GM18508 (cell line): ENCODE results near the gene KLLN.
A peak's percentile ranks its signal among the peaks of the same experiment; 100 is the strongest.
"Not testable (repeated sequence)": the region's sequence is repeated elsewhere in the genome, so short reads cannot be mapped to it uniquely, and the experiment has no call there.

ENCODE experiments used
- ATAC-seq: cut with Tn5 transposase; IDR thresholded peaks from one replicate; pipeline ENCODE4 v1.9.1; 2021; ENCODE audit warnings: moderate number of reproducible peaks; ENCODE audit not compliant: insufficient read depth, unreplicated experiment

KLLN gene

DNA sequence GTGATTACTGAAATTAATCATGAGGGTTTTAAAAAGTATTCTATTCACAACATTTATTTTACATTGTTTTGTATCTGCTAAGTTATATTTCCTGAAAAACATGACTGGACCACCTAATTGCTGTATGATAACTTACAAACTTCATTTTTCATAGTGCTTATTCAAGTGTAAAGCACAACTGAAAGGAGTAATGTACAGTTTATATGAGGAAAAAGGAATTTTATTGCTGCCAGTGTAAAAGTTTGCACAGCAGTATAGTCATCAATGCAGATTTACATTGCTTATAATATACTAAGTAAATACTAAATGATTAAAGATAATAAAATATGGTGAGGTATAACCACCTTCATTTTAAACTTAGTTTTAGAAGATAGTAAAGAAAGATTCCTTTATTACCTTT lies 4.1 kb upstream of the KLLN start:
- ATAC-seq = no peak

DNA sequence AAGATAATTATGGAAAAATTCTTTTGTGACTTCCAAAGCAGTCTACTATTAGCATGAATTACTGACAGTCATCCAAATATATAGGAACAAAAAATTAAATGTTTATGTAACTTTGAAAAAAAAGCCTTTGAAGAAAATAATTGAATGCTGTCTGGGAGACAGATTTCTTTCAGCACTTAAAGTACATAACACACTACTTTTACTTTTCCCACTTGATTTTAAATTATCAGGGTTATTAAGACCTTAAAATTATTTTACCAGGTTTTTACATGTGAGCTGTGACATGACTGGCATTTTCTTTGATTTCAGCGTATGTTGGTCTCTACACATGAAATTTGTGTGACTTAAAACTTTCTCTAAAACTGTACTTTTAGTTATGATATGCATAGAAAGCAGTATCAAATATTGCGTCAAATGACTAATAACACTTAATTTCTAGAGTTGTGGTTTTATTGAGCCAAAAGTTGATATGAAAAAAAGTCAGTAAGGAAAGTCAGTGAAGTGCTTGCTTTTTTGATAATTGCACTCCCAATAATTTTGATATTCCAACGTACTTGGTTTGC lies 3.2 kb upstream of the KLLN start:
- no peak for ATAC-seq

DNA sequence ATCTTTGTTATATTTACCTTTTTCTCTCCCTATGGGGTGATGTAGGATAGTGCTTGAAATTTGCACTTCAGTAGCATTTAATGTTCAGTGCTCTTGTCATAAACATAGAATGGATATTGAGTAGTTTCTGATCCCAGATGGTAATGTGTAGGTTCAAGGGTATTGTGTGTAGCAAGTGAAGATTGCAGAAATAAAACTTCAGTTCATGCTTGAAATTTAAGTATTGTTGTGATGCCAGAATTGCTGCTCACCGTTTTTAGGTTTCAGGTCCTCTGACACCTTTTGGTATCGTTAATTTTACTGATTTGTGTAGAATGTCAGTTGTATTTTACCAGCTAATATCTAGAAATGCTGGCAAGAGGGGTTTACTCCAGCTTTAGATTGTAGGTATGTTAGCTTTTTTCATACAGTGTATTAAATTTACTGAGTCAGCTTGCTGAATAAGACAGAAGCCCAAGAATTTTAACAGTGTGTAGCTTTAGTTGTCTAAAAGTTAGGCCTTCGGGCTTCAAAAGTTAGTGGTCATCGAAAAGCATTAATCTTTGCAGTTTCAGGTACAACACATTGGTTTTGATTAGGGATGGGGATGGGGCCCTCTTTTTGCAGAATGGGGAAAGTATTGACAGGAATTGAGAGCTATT lies 2.0 kb upstream of the KLLN start:
- no peak for ATAC-seq

DNA sequence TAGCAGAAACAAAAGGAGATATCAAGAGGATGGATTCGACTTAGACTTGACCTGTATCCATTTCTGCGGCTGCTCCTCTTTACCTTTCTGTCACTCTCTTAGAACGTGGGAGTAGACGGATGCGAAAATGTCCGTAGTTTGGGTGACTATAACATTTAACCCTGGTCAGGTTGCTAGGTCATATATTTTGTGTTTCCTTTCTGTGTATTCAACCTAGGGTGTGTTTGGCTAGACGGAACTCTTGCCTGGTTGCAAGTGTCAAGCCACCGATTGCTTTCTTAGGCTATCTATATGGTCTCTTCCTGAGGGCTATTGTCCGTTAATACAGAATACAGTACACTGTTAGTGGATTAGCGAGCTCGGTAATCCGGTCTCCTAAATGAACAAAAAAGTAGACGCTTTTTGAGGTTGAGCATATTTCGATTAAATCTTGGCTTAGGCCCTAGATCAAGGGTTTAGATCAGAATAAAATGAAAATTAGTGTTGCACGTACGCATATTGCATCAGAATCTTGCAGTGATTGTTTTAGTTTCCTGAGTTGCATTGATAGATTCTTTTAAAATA lies 1.2 kb upstream of the KLLN start:
- no peak for ATAC-seq

DNA sequence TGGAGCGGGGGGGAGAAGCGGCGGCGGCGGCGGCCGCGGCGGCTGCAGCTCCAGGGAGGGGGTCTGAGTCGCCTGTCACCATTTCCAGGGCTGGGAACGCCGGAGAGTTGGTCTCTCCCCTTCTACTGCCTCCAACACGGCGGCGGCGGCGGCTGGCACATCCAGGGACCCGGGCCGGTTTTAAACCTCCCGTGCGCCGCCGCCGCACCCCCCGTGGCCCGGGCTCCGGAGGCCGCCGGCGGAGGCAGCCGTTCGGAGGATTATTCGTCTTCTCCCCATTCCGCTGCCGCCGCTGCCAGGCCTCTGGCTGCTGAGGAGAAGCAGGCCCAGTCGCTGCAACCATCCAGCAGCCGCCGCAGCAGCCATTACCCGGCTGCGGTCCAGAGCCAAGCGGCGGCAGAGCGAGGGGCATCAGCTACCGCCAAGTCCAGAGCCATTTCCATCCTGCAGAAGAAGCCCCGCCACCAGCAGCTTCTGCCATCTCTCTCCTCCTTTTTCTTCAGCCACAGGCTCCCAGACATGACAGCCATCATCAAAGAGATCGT lies 690 bp upstream of the KLLN start:
- not testable (repeated sequence) for ATAC-seq

DNA sequence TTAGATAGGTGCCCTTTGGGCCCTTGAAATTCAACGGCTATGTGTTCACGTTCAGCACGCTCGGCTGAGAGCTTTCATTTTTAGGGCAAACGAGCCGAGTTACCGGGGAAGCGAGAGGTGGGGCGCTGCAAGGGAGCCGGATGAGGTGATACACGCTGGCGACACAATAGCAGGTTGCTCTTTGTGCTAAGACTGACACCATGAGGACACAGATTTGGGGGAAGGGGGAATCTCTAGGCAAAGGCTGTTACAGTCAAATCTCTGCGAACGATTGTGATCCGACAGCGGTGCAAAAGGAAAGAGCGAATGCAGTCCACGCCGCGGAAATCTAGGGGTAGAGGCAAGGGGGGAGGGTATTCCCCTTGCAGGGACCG lies 667 bp downstream of the KLLN start:
- peak; percentile 3 for ATAC-seq

DNA sequence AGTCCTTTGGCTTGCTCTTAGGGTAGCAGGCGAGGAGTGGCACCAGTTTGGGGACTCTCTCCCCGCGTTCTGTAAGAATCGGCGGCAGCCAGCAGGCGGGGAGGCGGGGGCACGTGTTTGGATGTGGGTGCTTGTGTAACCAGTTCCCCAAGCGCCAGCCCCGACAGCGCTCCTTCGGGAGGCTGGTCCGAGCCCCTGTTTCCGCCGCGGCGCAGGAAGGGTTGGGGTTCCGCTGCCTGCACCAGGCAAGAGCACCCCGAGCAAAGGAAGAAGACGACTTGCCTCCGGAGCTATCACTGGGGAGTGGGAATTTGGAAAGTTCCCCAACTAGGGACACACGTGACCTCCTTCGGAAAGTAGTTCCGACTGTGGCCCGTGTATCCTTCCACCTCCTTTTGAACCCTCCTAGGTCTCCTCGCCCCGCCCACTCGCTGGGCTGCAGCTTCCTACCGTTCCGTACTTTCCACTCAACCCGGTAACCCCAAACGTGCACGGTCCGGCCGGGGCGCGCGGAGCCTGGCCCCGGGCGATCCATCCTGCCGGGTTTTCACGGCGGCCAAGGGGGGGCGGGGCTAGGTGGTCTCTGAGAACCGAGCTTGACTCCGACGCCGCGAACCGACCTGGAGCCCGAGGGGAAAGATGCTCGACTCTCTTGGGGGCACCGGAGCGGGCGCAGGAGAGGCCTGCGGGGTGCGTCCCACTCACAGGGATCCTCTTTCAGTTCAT lies 1.2 kb downstream of the KLLN start:
- ATAC-seq = peak; percentile 36

DNA sequence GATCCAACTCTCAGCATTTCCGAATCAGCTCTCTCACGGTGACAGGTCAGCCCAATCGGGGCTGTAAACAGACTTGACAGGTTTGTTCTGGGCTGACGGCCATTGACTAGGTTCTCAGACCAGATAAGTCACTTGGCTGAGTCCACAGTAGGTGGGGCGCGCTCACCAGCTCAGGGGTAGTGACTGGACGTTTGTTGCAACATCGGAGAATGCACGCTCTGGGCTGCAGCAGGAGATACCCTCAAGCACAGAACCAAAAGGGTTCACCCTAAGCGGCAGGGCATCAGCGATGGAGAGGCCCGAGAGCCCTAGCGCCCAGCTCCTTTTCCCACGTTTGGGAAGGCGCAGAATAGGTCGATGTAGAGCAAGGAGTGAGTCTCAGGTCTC lies 1.8 kb downstream of the KLLN start:
- ATAC-seq = no peak

DNA sequence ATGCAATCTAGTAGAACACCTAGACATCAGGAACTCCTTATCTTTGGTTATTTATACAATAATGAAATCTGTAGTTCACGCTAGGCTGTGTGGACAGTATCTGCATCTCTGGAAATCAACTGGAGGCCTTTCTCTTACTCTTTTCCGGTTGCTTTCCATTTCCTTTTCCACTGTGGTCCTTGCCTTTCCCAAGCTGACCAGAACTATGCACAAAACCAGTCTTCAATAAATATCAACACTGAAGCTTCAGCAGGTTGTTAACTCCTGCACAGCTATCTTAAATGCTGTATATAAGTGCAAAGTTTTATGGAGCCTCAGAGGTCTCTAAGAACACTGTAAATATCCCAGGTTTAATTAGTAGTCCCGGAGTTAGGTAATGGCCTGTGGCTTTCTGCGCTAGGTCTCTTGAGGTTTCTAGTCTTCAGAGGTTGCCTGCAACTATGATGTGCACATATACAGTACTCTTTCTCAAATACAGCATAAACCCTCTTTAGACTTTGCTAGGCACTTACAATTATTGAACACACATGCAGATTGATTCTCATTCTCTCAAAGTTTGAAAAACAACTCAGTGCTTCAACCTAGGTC lies 2.4 kb downstream of the KLLN start:
- no peak for ATAC-seq

DNA sequence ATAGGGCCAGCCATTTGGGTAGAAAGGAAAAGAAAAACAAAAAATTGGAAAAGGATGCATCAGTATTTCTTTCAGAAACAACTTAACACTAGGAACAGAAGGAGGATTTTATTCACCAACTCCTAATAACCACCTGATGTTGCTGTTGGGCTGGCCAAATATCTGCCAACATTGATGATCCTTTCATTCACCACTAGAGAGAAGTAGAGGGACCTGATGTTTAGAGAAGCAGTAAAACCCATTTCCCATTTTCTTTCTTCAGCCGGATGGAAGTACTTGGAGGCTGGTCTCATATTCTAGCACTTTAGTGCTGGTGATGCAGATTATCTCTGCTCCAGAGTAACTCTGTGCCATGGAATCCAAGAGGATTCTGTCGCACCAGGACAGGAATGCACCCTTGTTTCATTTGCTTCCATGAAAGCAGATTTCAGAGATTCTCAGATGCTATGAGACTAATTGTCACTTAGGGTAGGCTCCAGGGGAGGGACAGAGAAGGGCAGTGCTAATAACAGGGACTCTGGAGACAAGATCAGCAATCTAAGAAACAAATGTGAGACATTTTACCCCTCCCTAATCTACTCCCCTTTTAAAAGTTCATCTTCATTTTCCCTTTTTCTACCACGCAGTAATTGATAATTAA lies 3.1 kb downstream of the KLLN start:
- ATAC-seq = no peak

DNA sequence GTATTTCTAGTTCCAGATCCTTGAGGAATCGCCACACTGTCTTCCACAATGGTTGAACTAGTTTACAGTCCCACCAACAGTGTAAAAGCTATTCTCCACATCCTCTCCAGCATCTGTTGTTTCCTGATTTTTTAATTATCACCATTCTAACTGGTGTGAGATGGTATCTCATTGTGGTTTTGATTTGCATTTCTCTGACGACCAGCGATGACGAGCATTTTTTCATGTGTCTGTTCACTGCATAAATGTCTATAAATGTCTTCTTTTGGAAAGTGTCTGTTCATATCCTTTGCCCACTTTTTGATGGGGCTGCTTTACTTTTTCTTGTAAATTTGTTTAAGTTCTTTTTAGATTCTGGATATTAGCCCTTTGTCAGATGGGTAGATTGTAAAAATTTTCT lies 7.7 kb downstream of the KLLN start:
- ATAC-seq = not testable (repeated sequence)

DNA sequence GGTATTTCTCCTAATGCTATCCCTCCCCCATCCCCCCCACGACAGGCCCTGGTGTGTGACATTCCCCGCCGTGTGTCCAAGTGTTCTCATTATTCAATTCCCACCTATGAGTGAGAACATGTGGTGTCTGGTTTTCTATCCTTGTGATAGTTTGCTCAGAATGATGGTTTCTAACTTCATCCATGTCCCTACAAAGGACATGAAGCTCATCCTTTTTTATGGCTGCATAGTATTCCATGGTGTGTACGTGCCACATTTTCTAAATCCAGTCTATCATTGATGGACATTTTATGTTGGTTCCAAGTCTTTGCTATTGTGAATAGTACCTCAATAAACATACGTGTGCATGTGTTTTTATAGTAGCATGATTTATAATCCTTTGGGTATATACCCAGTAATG lies 8.1 kb downstream of the KLLN start:
- not testable (repeated sequence) for ATAC-seq

DNA sequence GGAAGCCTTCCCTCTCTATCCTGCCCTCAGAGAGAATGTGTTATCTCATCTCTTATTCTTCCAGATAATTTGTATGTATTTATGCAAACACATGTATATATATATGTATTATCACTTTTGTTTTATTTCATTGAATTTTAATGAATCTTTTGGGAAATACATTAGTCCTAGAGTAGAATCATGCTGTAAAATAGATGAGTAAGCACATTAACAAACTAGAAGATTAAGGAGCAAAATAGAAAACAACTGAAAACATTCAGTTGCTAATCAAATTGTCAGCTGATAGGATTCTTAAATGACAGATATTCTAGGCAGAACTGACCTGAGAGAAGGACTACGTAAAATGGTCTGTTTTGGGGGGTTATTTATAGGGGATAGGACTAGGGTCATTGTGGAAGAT lies 11.2 kb downstream of the KLLN start:
- no peak for ATAC-seq

DNA sequence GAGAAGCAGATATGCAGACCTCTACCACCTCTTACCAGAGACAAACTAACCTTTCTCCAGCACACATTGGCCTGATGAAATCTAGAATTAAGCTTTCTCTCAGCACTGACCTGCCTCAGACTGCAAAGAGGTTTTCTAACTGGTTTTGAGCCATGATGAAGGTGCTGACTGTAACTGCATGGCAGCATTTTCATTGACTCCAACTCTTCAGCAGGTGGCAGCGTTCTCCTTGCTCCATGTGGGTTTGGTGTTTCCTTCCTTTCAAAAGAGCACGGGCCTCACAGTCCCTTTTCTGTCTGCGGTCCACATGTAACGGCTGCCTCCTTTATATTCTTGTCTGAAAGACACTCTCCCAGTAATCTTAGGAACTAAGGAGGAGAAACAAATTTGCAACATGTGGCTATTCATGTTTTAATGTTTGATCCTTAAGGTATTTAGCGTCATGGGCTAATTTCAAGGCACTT lies 12.6 kb downstream of the KLLN start:
- no peak for ATAC-seq

DNA sequence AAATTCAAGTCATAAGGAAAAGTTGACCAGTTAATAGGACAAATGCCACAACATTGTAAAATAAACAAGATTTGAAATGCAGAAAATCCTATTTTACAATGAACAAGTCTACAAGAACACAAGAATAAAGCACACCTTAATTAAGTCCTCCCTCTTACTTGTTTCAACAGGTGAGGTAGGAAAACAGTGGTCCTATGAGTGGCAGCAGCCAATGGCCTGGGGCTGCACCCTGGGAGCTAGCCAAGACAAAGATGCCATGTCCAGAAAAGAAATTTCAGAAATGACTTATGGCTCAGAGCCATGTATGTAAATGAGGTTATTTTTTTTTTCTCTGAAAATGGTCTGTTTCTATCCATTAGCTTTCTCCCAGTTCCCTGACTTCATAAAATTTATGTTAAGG lies 14.3 kb downstream of the KLLN start:
- ATAC-seq = no peak

DNA sequence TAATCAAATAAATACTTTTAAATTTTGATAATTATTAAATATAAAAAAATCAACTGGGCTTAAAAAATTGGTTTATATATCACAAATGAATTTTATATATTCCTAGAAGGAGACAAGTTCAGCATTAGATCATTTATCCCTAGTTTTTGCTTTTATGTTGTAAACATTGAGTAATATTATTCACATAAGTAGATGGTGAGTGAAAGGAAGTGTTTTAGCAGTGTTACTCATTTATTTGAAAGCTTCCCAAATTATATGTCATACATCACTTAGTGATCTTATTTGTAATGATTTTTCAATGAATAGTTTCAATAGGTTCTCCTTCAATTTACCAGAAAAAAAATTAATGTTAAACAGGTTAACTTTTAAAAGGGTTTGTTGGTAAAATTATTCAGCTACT lies 15.8 kb downstream of the KLLN start:
- no peak for ATAC-seq

DNA sequence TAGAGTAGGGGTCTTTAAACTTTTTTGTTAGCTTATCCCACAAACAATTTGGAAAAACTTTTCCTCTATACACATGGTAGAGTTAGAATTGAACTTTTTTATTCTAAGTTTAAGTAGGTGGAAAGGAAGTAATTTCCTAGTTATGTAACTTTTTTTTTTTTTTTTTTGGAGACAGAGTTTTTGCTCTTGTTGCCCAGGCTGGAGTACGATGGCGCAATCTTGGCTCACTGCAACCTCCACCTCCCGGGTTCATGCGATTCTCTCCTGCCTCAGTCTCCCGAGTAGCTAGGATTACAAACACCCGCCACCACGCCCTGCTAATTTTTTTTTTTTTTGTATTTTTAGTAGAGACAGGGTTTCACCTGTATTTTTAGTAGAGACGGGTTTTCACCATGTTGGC lies 16.6 kb downstream of the KLLN start:
- not testable (repeated sequence) for ATAC-seq

DNA sequence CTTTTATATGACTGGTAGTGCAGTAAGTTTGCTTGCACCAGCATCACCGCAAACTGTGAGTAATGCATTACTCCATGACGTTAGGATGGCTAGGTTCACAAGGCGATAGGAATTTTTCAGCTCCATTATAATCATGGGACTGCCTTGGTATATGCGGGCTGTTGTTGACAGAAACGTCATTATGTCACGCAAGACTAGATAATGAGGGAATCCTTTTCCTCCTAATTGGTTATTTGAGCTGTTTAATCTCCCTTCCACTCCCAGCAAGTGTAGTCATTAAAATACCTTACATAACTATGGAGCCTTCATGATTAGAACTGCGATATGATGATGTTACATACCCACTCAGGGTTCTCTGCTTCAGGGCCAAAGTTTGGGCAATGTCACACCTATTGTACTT lies 17.3 kb downstream of the KLLN start:
- ATAC-seq = no peak

DNA sequence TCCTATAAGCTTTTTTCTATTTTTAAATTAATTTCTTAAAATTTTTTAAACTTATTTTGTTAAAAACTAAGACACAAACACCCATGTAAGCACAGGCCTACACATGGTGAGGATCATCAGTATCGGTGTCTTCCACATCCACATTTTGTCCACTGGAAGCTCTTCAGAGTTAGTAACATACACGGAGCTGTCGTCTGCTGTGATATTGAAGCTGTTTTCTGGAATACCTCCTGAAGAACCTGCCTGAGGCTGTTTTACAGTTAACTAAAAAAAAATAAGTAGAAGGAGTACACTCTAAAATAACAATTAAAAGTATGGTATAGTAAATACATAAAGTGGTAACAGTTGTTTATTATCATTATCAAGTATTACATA lies 17.7 kb downstream of the KLLN start:
- ATAC-seq = no peak

DNA sequence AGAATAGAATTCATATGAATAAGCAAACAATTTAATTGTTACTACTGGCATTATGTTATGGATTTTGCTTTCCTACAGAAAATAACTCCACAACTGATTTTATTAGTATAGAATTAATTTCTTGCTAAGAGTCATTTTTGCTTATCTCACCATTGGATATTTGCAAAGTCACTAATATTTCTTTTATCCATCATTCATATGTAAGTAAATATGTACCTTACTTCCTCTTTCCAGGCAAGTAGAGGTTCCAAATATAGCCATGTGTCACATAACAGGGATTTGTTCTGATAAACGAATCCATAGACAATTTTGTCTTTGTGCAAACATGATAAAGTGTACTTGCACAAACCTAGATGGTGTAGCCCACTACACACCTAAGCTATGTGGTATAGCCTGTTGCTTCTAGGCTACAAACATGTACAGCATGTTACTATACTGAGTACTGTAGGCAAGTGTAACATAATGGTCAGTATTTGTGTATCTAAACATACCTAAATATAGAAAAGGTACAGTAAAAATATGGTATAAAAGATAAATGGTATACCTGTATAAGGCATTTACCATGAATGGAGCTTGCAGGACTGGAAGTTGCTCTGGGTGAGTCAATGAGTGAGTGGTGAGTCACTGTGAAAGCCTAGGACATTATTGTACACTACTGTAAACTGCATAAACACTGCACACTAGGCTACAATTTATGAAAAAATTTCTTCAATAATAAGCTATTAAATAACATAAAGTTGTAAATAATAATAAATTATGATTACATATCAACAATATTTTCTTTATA lies 18.3 kb downstream of the KLLN start:
- no peak for ATAC-seq
